CD4-positive, alpha-beta T cell treated with Interleukin-4 for 1 hour (primary cell): Measurements from ENCODE around the gene GPBP1L1.
"Not testable (repeated sequence)": the region's sequence is repeated elsewhere in the genome, so short reads cannot be mapped to it uniquely, and the experiment has no call there.

Source experiments
- DNase-seq, 2 donors: peaks; one replicate each; pipeline ENCODE4 v3.0.0-alpha.2; 2020 to 2022

Gene GPBP1L1

DNA sequence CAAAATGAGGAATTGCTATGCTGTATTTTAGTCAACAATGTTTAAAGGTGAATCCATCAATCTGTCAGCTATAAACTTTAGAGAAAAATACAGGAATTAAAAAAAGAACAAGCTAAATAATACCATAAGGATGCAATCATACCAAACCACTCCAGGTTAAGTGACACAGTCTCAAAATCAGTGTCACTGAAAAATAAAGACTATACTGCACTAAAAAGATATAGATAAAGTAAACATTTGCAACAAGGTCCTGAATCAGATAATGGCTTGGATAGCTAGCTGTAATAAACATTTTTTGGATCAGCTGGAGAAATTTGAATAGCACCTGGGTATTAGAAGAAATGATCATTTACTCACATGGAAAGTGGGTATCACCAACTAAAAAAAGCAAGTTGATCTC, 7.8 kb downstream of the GPBP1L1 start:
- no peak for DNase-seq

- DNase-seq: no peak
Observed at GRCh38 chr1:45677751-45678245, 8.5 kb downstream of the GPBP1L1 start.

- DNase-seq: not testable (repeated sequence)
Observed at GRCh38 chr1:45676553-45676952, 9.8 kb downstream of the GPBP1L1 start.

GRCh38 chr1:45674478-45674877, 11.9 kb downstream of the GPBP1L1 start:
- DNase-seq: no peak

DNA sequence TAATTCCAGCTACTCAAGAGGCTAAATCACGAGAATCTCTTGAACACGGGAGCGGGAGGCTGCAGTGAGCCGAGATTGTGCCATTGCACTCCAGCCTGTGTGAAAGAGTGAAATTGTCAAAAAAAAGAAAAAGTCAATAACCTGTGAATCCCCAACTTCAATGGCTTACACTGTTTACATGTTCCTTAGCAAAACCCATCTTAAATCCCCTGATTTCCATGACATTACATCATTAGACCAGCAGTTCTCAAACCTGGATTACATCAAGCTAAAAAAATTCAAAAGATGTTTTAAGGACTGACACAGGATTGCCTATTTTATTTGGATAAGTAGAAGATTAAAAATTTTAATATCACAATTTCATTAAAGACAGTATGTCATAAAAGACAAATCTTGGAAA, 12.4 kb downstream of the GPBP1L1 start:
- DNase-seq: no peak

DNA sequence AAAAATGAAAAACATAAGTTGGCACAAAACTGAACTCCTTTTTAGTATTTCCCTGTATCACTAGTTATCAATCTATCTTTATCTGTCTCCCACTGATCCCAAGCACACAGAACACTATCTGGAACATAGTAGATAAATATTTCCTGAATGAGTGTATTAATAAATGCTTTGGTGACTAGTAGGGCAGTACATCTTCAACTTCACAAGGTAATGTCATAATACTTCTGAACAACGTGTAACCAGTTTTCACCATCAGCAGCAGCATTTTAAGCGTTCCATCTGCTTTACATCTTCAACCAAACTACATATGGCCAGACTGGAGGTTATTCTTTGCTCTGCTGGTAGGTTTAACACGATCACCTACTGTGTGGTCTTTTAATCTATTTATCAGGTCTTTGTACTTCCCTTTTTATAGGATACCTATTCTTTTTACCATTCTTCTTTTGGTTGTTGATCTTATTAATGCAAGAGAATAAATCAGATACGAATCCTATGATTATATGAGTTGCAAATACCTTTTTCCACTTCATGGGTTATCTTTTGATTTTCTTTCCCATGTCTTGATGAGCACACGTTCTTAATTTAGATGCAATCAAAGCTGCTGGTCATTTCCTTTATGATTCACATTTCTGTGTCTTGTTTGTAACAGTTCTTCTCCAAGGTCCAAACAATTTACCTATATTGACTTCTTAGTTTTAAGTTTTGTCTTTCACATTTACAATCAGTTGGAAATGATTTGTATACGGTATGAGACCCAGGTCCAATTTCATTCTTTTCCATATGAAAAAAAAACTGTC, 16.3 kb downstream of the GPBP1L1 start:
- no peak for DNase-seq

GRCh38 chr1:45669379-45669778, 17.0 kb downstream of the GPBP1L1 start:
- no peak for DNase-seq

- DNase-seq: no peak
Observed at GRCh38 chr1:45668526-45668925, 17.8 kb downstream of the GPBP1L1 start.

DNA sequence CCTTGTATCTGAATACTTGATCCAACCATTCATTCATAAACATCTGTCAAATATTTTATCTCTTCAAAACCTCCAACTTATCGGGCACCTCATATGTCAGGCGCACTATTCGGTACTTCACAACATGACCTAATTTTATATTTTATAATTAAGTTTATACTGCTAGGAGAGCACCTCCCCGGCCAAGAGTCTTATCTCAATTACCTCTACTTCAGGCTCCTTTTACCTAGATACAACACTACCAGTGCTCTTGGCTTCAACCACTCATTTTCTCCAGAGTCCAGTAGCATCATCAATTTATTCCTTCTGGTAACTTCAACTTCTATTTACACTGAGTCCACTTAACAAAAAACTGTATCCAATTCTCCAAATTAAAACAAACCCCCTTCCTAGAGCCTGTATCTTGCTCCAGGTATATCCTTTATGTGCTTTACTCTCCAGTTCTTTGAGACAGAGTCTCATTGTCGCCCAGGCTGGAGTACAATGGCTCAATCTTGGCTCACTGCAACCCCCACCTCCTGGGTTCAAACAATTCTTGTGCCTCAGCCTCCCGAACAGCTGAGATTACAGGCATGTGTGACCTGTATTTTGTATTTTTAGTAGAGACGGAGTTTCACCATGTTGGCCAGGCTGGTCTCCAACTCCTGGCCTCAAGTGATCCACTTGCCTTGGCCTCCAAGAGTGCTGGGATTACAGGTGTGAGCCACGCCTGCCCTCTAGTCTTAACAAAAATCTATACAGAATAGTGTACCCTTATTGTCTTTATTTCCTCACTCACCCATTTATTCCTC, 18.8 kb downstream of the GPBP1L1 start:
- no peak for DNase-seq

DNA sequence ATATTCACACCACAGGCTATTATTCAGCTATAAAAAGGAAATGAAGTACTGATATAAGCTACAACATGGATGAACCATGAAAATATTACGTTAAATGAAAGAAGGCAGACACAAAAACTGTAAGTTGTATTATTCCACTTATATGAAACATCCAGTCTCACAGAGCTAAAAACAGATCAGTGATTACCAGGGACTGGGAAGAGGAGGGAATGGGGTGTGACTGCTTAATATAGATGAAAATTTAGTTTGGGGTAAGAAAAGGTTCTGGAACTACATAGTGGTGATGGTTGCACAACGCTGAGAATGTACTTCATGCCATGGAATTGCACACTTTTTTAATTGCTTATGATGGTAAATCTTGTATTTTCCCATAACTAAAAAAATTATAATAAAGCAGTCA, 19.5 kb downstream of the GPBP1L1 start:
- no peak for DNase-seq

DNA sequence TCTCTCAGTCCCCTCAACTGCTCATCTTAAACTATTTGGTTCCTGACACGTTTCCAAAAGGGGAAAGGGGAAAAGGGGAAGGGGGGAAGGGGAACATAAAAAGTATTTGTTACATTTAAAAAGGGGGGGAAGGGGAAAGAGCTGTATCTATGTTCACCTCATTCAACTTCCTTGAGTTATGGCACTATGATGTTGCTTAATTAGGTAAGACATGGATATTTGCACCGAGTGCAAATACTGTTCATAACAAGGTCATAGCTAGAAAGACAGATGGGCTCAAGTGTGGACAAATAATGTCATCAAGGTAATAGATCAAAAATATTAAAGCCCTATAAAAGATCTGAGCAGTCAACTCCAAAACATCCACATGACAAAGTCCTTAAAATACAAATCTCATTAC, 26.0 kb downstream of the GPBP1L1 start:
- no peak for DNase-seq

GRCh38 chr1:45659222-45659621, 27.1 kb downstream of the GPBP1L1 start:
- no peak for DNase-seq

DNA sequence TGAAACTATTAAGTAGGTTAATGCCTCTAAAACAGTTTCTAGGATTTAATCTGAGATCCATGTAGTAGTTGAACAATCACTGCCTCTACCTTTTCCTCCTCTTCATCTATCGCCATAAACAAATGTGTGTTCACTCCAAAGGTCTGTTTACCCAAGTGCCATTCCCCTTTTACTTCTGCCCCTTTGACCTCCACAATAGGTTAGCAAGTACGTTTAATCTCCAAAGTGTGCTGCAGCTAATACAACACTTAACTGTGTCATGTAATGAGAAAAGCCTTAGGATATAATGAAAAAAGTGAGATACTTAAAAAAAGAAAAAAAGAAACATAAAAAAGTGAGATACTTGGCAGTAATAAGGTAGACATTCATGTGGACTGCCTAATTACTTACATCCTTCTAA, 28.2 kb downstream of the GPBP1L1 start:
- no peak for DNase-seq

- DNase-seq: no peak
Observed at GRCh38 chr1:45656573-45657226, 29.6 kb downstream of the GPBP1L1 start.

- no peak for DNase-seq
Observed at GRCh38 chr1:45654540-45655280, 31.6 kb downstream of the GPBP1L1 start.

DNA sequence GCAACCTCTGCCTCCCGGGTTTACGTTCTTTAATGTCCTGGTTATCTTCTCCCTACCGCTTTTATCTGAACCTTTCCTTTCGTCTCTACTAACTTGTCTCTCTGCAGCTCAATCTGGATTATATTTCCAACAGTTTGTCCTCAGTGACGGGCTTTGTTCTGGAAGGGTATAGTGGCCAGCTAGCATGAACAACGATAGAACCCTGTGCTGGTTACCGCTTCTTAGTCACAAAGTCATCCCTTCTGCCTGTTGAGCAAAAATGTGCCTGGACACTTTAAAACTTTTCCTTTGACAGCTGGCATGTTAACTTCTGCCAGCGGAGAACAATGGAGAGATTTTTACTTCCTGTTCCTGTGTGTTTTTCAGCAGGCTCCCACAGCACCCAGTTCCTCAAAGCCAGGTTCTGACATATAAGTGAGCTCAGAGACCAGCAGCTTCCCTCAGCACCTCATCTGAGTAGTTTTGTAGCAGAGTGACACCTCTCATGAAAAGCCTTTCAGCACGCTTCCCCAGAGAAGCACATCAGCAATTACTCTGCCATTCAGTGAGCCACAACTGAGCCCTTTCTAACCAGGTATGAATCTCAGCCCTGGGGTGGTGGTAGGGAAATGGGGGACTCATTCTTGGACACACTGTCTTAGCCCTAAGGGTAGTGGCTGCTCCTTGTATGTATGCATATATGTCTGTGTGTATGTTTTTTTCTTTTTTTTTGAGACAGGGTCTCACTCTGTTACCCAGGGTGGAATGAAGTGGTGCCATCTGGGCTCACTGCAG, 38.9 kb downstream of the GPBP1L1 start:
- DNase-seq: no peak

DNA sequence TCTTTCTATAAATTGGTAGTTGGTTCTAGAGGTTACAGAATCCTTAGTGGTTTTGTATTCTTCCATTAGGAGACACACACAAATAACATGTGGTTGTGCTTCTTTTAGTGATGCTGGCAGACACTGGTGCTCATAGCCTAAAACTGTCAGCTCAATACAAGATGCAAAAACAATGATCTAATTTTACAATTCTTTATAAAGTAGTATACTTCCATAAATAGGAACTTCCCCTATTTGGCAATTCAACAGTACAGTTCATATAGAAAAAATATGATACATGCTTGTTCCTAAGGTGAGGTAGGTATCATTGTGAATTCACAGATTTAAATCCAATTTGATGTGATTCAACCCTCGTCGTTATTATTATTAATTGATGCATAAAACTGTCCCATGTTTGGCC, 41.7 kb downstream of the GPBP1L1 start:
- DNase-seq: no peak

GRCh38 chr1:45643978-45644377, 42.4 kb downstream of the GPBP1L1 start:
- no peak for DNase-seq

- DNase-seq: no peak
Observed at GRCh38 chr1:45643321-45643720, 43.0 kb downstream of the GPBP1L1 start.

DNA sequence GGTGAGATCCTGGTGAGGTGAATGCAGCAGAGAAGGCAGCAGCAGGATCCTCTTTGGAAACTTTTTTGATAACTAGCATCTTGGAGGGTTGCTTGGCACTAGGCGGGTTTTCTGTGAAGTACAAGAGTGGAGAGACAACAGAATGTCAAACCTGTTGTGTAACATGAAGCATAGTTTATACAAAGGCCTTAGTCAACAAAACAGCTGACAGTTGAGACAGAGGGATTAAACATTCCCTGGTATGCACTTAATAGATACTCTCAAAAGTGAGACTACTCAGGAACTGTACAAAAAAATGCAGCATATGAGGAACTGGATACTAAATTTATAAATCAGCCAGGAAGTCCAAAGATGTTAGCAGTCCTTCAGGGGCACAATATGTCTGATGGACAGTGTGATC, 46.0 kb downstream of the GPBP1L1 start:
- no peak for DNase-seq

- DNase-seq: no peak
Observed at GRCh38 chr1:45635211-45635610, 51.1 kb downstream of the GPBP1L1 start.

DNA sequence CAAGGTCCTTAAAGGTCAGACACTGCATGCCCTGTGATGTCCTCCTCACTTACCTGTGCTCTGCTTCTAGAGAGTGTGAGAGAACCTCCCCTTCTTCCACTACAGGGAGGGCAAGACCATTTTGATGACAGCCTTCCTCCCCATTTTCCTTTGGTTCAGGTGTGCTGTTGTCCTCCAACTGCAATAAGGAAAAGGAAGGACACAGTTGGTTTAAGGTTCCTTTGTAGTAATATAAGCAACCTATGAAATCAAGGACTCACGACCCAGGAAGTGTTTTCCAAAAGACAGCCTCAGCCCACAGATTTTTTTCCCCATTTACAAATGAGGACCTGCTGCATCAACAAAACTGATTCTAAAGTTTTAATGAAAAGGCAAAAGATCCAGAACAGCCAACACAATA, 55.9 kb downstream of the GPBP1L1 start:
- no peak for DNase-seq
